HG02623 (cell line): Measurements from ENCODE around the gene FRMD6.
"Not testable (repeated sequence)": the region's sequence is repeated elsewhere in the genome, so short reads cannot be mapped to it uniquely, and the experiment has no call there.

Experiments used
- ATAC-seq: cut with Tn5 transposase; IDR thresholded peaks from one replicate; pipeline ENCODE4 v1.9.1; 2021; ENCODE audit warnings: moderate library complexity; ENCODE audit not compliant: unreplicated experiment

Gene FRMD6

GRCh38 chr14:51716610-51717009 is 64.9 kb downstream of the FRMD6 start:
- ATAC-seq, result no peak

GRCh38 chr14:51717766-51718165 is 66.1 kb downstream of the FRMD6 start:
- no peak for ATAC-seq

GRCh38 chr14:51719955-51720354 is 68.2 kb downstream of the FRMD6 start:
- no peak for ATAC-seq

GRCh38 chr14:51723990-51724389 is 72.3 kb downstream of the FRMD6 start:
- ATAC-seq, result no peak

GRCh38 chr14:51724650-51725049 is 72.9 kb downstream of the FRMD6 start:
- ATAC-seq, result no peak

- ATAC-seq, result no peak
Observed at GRCh38 chr14:51725061-51725460, 73.4 kb downstream of the FRMD6 start.

- ATAC-seq, result no peak
Observed at GRCh38 chr14:51726166-51726899, 74.6 kb downstream of the FRMD6 start.

- ATAC-seq, result no peak
Observed at GRCh38 chr14:51727526-51727925, 75.8 kb downstream of the FRMD6 start.

- ATAC-seq, result no peak
Observed at GRCh38 chr14:51730098-51730497, 78.4 kb downstream of the FRMD6 start.

GRCh38 chr14:51730684-51731083 is 79.0 kb downstream of the FRMD6 start:
- ATAC-seq, result no peak

GRCh38 chr14:51732494-51733112 is 80.9 kb downstream of the FRMD6 start:
- ATAC-seq, result no peak

- ATAC-seq, result no peak
Observed at GRCh38 chr14:51733147-51733546, 81.4 kb downstream of the FRMD6 start.

- ATAC-seq, result no peak
Observed at GRCh38 chr14:51735851-51736250, 84.1 kb downstream of the FRMD6 start.

- no peak for ATAC-seq
Observed at GRCh38 chr14:51738754-51739153, 87.0 kb downstream of the FRMD6 start.

- ATAC-seq, result no peak
Observed at GRCh38 chr14:51743588-51744000, 91.9 kb downstream of the FRMD6 start.

GRCh38 chr14:51744372-51745130 is 92.8 kb downstream of the FRMD6 start:
- ATAC-seq, result no peak

GRCh38 chr14:51746823-51747222 is 95.1 kb downstream of the FRMD6 start:
- not testable (repeated sequence) for ATAC-seq

- ATAC-seq, result no peak
Observed at GRCh38 chr14:51750542-51750941, 98.8 kb downstream of the FRMD6 start.

GRCh38 chr14:51751611-51752345 is 100.1 kb downstream of the FRMD6 start:
- not testable (repeated sequence) for ATAC-seq

- not testable (repeated sequence) for ATAC-seq
Observed at GRCh38 chr14:51757756-51758155, 106.0 kb downstream of the FRMD6 start.

GRCh38 chr14:51759950-51760349 is 108.2 kb downstream of the FRMD6 start:
- ATAC-seq, result no peak
